Neuronal stem cell (in vitro differentiated cells): Measurements from ENCODE around the gene PSMF1.

Experiments used
- DNase-seq: peaks from one replicate; pipeline ENCODE4 v3.0.0-alpha.2; 2013; ENCODE audit warnings: low spot score
- H2AFZ ChIP-seq: one replicate; pipeline ENCODE4 v1.6.1; 2013; ENCODE audit warnings: mild to moderate bottlenecking, low read length, inconsistent platforms
- H2AK5ac ChIP-seq: 2 replicates; pipeline ENCODE4 v1.6.1; 2013; ENCODE audit warnings: low read depth, mild to moderate bottlenecking, inconsistent platforms, low read length, moderate library complexity, mixed read lengths
- H2BK120ac ChIP-seq: 2 replicates; pipeline ENCODE4 v1.6.1; 2013; ENCODE audit warnings: low read depth, mild to moderate bottlenecking, inconsistent platforms, low read length, moderate library complexity, mixed read lengths
- H2BK12ac ChIP-seq: one replicate; pipeline ENCODE4 v1.6.1; 2013; ENCODE audit warnings: low read length, inconsistent platforms
- H2BK15ac ChIP-seq: 2 replicates; pipeline ENCODE4 v1.6.1; 2013; ENCODE audit warnings: mild to moderate bottlenecking, low read length, inconsistent platforms, mixed read lengths
- H2BK5ac ChIP-seq: one replicate; pipeline ENCODE4 v1.6.1; 2013; ENCODE audit warnings: inconsistent platforms, mild to moderate bottlenecking, low read length, moderate library complexity
- H3K14ac ChIP-seq: one replicate; pipeline ENCODE4 v1.6.1; 2013; ENCODE audit warnings: low read length, inconsistent platforms
- H3K18ac ChIP-seq: 2 replicates; pipeline ENCODE4 v1.6.1; 2013; ENCODE audit warnings: low read length, inconsistent platforms
- H3K23ac ChIP-seq: 2 replicates; pipeline ENCODE4 v1.6.1; 2013; ENCODE audit warnings: low read depth, mild to moderate bottlenecking, mixed read lengths, low read length, inconsistent platforms; ENCODE audit not compliant: poor library complexity
- H3K27ac ChIP-seq: replicated peaks from 3 replicates; pipeline ENCODE4 v1.5.1; 2013; ENCODE audit warnings: low read length, inconsistent platforms
- H3K27me3 ChIP-seq, 3 experiments: 2 replicates each; pipeline ENCODE4 v1.6.1; 2013; ENCODE audit warnings: low read length in 3 of 3, mild to moderate bottlenecking in 2 of 3, inconsistent platforms in 1 of 3, low read depth in 1 of 3, mixed read lengths in 1 of 3, moderate library complexity in 1 of 3; ENCODE audit not compliant: control insufficient read depth in 3 of 3, insufficient read depth in 3 of 3
- H3K36me3 ChIP-seq, 2 donors: replicated peaks in 1 of 2; 2 replicates each; pipeline ENCODE4 v1.6.1; 2013; ENCODE audit warnings: low read length in 2 of 2; ENCODE audit not compliant: control insufficient read depth in 2 of 2, insufficient read depth in 2 of 2
- H3K4ac ChIP-seq: 2 replicates; pipeline ENCODE4 v1.6.1; 2013; ENCODE audit warnings: inconsistent platforms, mild to moderate bottlenecking, low read length, moderate library complexity
- H3K4me1 ChIP-seq, 2 donors: 1 replicate in 1 of 2; 2 replicates in 1 of 2; pipeline ENCODE4 v1.6.1; 2013; ENCODE audit warnings: low read length in 2 of 2, low read depth in 1 of 2; ENCODE audit not compliant: control insufficient read depth in 2 of 2, insufficient read depth in 1 of 2
- H3K4me2 ChIP-seq: one replicate; pipeline ENCODE4 v1.6.1; 2013; ENCODE audit warnings: mild to moderate bottlenecking, low read length, inconsistent platforms; ENCODE audit not compliant: insufficient read depth, poor library complexity, severe bottlenecking
- H3K4me3 ChIP-seq, 2 donors: 2 replicates each; pipeline ENCODE4 v1.5.1; 2013; ENCODE audit warnings: low read length in 2 of 2, mild to moderate bottlenecking in 2 of 2, inconsistent platforms in 1 of 2, moderate library complexity in 1 of 2
- H3K79me1 ChIP-seq: one replicate; pipeline ENCODE4 v1.6.1; 2013; ENCODE audit warnings: low read depth, mild to moderate bottlenecking, inconsistent platforms, low read length, moderate library complexity
- H3K9ac ChIP-seq: one replicate; pipeline ENCODE4 v1.6.1; 2013; ENCODE audit warnings: mild to moderate bottlenecking, low read depth, low read length, inconsistent platforms; ENCODE audit not compliant: poor library complexity
- H3K9me3 ChIP-seq, 2 donors: replicated peaks in 1 of 2; 2 replicates each; pipeline versions ENCODE3 to v1.6.1; 2013; ENCODE audit warnings: low read length in 2 of 2, mild to moderate bottlenecking in 2 of 2, inconsistent platforms in 1 of 2, low read depth in 1 of 2, mixed read lengths in 1 of 2, moderate library complexity in 1 of 2; ENCODE audit not compliant: control insufficient read depth in 2 of 2, insufficient read depth in 1 of 2
- H4K8ac ChIP-seq: one replicate; pipeline ENCODE4 v1.6.1; 2013; ENCODE audit warnings: low read depth, mild to moderate bottlenecking, inconsistent platforms, low read length, moderate library complexity
- H4K91ac ChIP-seq: one replicate; pipeline ENCODE4 v1.6.1; 2013; ENCODE audit warnings: low read length, low read depth, mild to moderate bottlenecking, inconsistent platforms; ENCODE audit not compliant: poor library complexity
- WGBS, 2 donors: extraction: QIAGEN DNeasy Blood & Tissue Kit; methylation state at CpG; one replicate each; pipeline ENCODE4 v1.1.7; 2013; ENCODE audit warnings: missing lambda C conversion rate in 2 of 2, mixed read lengths in 1 of 2; ENCODE audit not compliant: insufficient read length in 2 of 2, insufficient replicate concordance in 1 of 2; ENCODE audit errors: extremely low coverage in 2 of 2; 5-methylcytosine and 5-hydroxymethylcytosine counted together

PSMF1 gene

DNA sequence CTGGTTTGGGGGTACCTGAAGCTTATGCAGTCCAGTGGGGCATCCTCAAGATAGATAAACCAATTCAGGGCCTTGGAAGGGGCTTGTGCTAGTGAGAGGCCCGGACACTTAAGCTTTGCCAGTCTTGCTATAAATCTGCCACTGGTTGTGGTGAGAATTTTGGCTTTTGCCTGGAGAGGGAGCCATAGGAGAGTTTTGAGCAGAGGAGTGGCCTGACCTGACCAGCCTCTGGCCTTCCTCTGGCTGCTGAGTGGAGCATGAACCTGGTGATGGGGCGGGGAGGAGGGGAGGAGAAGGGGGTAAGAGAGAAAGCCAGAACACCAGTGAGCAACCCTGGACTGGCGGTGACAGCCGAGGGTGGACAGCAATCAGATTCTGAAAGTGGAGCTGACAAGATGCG lies 59.3 kb downstream of the PSMF1 start:
- H2AK5ac ChIP-seq: no peak overlapping the region
- H3K4me1 ChIP-seq: peaks cover 0 to 8% of the 10 kb centered on the region in 2 donors
- H3K36me3 ChIP-seq: peaks cover 0 to 32% of the 10 kb centered on the region in 2 donors
- no peaks in the 10 kb centered on the region for H3K27me3 ChIP-seq
- no peak overlapping the region for H3K14ac ChIP-seq
- H3K4me2 ChIP-seq: no peak overlapping the region
- no peak overlapping the region for H3K27ac ChIP-seq
- no peaks in the 10 kb centered on the region for H3K79me1 ChIP-seq
- H3K4me3 ChIP-seq: no peak overlapping the region
- no peak overlapping the region for H4K91ac ChIP-seq
- no peak overlapping the region for H3K18ac ChIP-seq
- H3K9ac ChIP-seq: no peak overlapping the region
- no peak overlapping the region for H2BK15ac ChIP-seq
- H2BK120ac ChIP-seq: no peak overlapping the region
- H3K23ac ChIP-seq: no peak overlapping the region
- no peak overlapping the region for H2AFZ ChIP-seq
- no peaks in the 10 kb centered on the region for H3K9me3 ChIP-seq
- H2BK12ac ChIP-seq: no peak overlapping the region
- no peak for DNase-seq
- WGBS, 2 donors: no CpG with 5 or more reads among the region's 5 CpGs
- H2BK5ac ChIP-seq: no peak overlapping the region
- no peak overlapping the region for H3K4ac ChIP-seq
- H4K8ac ChIP-seq: no peak overlapping the region

DNA sequence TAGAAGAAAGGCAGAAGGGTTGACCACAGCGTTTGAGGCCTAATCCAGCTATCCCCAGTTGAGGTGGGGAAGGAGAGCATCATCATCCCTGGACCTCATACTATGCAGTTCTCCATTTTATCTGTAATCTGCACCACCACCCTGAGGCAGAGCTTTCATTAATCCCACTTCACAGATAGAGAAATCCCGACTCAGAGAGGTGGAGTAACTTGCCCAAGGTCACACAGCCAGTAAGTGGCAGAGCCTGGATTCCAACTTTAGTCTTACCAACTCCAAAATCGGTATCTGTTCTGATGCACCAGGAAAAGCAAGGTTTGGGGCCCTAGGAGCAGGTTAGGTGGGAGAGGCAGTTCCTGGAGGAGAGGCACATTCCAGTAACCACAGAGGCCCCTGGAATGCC lies 59.7 kb downstream of the PSMF1 start:
- Histone ChIP-seq H3K4me2 (no peak overlapping the region), H3K36me3 (peaks cover 0 to 28% of the 10 kb centered on the region in 2 donors), H3K18ac (no peak overlapping the region), H3K9ac (no peak overlapping the region), H2AFZ (no peak overlapping the region), H3K14ac (no peak overlapping the region), H2BK15ac (no peak overlapping the region), H2AK5ac (no peak overlapping the region), H3K79me1 (no peaks in the 10 kb centered on the region), H3K4me1 (peaks cover 0 to 7% of the 10 kb centered on the region in 2 donors), H3K4me3 (no peak overlapping the region), H4K91ac (no peak overlapping the region), H3K23ac (no peak overlapping the region), H2BK5ac (no peak overlapping the region), H2BK120ac (no peak overlapping the region), H3K9me3 (no peaks in the 10 kb centered on the region), H3K4ac (no peak overlapping the region), H2BK12ac (no peak overlapping the region), H3K27me3 (no peaks in the 10 kb centered on the region), H3K27ac (no peak overlapping the region), H4K8ac (no peak overlapping the region)
- DNase-seq: no peak
- no CpG with 5 or more reads among the region's 3 CpGs for WGBS, 2 donors

DNA sequence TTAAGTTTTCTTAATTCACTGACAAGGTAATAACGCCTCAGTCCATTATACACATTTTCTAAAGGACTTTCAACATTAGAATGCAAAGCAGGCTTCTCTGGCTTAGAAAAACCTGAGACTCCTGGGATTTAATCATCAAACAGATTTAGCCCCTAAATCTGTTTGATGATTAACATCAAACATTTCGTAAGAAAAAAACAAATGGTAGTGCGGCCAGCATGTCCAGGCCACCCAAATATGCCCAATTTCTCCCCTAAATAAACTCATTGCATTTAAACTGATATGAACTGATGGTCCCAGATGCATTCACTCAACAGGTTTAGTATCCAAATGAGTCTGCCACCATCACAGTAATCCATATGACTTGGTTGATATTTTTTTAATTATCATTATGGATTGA lies 60.2 kb downstream of the PSMF1 start:
- H2BK12ac ChIP-seq: no peak overlapping the region
- H3K36me3 ChIP-seq: peaks cover 0 to 24% of the 10 kb centered on the region in 2 donors
- H3K23ac ChIP-seq: no peak overlapping the region
- H3K4me2 ChIP-seq: no peak overlapping the region
- H4K8ac ChIP-seq: no peak overlapping the region
- no peak overlapping the region for H3K27ac ChIP-seq
- no peak overlapping the region for H4K91ac ChIP-seq
- no peak overlapping the region for H2BK15ac ChIP-seq
- no peak overlapping the region for H2BK5ac ChIP-seq
- no peaks in the 10 kb centered on the region for H3K9me3 ChIP-seq
- no peak overlapping the region for H3K9ac ChIP-seq
- DNase-seq: no peak
- no peak overlapping the region for H2AFZ ChIP-seq
- H2AK5ac ChIP-seq: no peak overlapping the region
- no peak overlapping the region for H3K4me3 ChIP-seq
- H3K4ac ChIP-seq: no peak overlapping the region
- no CpG with 5 or more reads among the region's 3 CpGs for WGBS, 2 donors
- H2BK120ac ChIP-seq: no peak overlapping the region
- peaks cover 0 to 3% of the 10 kb centered on the region in 2 donors for H3K4me1 ChIP-seq
- H3K18ac ChIP-seq: no peak overlapping the region
- H3K79me1 ChIP-seq: no peaks in the 10 kb centered on the region
- H3K14ac ChIP-seq: no peak overlapping the region
- peaks cover 0 to 3% (median 0%) of the 10 kb centered on the region in 3 experiments for H3K27me3 ChIP-seq

DNA sequence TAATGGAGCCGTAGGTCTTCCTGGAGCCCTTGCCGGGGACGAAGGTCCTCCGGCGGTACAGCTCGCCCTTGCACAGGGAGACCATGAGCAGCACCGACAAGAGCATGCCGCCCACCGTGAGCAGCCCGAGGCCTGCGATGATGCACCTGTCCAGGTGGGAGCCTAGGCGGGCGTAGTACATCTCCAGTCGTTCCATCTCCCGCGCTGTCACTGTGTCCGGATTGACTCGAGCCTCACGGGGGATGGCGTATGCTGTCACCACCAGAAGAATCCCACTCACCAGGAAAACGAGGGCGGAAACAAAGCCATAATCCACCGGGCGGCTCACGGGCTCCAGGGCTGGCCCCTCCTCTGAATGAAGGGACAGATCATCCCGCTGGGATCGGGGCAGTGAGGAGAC lies 62.5 kb downstream of the PSMF1 start:
- Histone ChIP-seq H3K23ac (peak overlapping the region; percentile 56), H2BK5ac (no peak overlapping the region), H3K4me1 (peaks cover 3 to 4% of the 10 kb centered on the region in 2 donors), H3K14ac (no peak overlapping the region), H3K27me3 (peaks cover 0 to 18% (median 7%) of the 10 kb centered on the region in 3 experiments), H3K9me3 (no peaks in the 10 kb centered on the region), H3K79me1 (no peaks in the 10 kb centered on the region), H3K9ac (no peak overlapping the region), H2BK15ac (no peak overlapping the region), H3K18ac (no peak overlapping the region), H2BK120ac (no peak overlapping the region), H3K4ac (no peak overlapping the region), H3K4me3 (no peak overlapping the region), H2BK12ac (no peak overlapping the region), H4K8ac (no peak overlapping the region), H2AFZ (no peak overlapping the region), H3K36me3 (peaks cover 0 to 9% of the 10 kb centered on the region in 2 donors), H3K27ac (no peak overlapping the region), H2AK5ac (no peak overlapping the region), H4K91ac (no peak overlapping the region), H3K4me2 (no peak overlapping the region)
- no CpG with 5 or more reads among the region's 27 CpGs for WGBS, 2 donors
- DNase-seq: no peak
